Left forelimb (tissue), 1 donor: ENCODE measurements around the gene NFIX.

ENCODE experiments used
- DNase-seq: peaks from one replicate; pipeline ENCODE4 v3.0.0-alpha.2; 2018; ENCODE audit warnings: low spot score

The NFIX gene

GRCh38 chr19:12990431-12990830, 4.8 kb upstream of the NFIX start:
- DNase-seq, result no peak

GRCh38 chr19:12990853-12991252, 4.4 kb upstream of the NFIX start:
- no peak for DNase-seq

GRCh38 chr19:12991296-12991695, 4.0 kb upstream of the NFIX start:
- no peak for DNase-seq

GRCh38 chr19:12992729-12993128, 2.5 kb upstream of the NFIX start:
- DNase-seq, result no peak

- DNase-seq, result no peak
Measured at GRCh38 chr19:12993562-12993961, 1.7 kb upstream of the NFIX start.

GRCh38 chr19:12995596-12996405, 526 bp downstream of the NFIX start:
- DNase-seq, result no peak

GRCh38 chr19:12996406-12997094, 1.3 kb downstream of the NFIX start:
- DNase-seq, result no peak

GRCh38 chr19:12997179-12997966, 2.1 kb downstream of the NFIX start:
- DNase-seq, result no peak

GRCh38 chr19:12997967-12998940, 3.0 kb downstream of the NFIX start:
- no peak for DNase-seq

GRCh38 chr19:13001166-13001501, 5.9 kb downstream of the NFIX start:
- no peak for DNase-seq

- DNase-seq, result no peak
Measured at GRCh38 chr19:13001502-13002165, 6.4 kb downstream of the NFIX start.

- DNase-seq, result peak; percentile 90
Measured at GRCh38 chr19:13002166-13002898, 7.1 kb downstream of the NFIX start.

GRCh38 chr19:13003081-13003480, 7.8 kb downstream of the NFIX start:
- DNase-seq, result no peak

GRCh38 chr19:13004273-13004672, 9.0 kb downstream of the NFIX start:
- DNase-seq, result no peak

- no peak for DNase-seq
Measured at GRCh38 chr19:13005253-13005652, 10.0 kb downstream of the NFIX start.

GRCh38 chr19:13005861-13006370, 10.6 kb downstream of the NFIX start:
- no peak for DNase-seq

GRCh38 chr19:13006431-13007281, 11.4 kb downstream of the NFIX start:
- DNase-seq, result no peak

- DNase-seq, result no peak
Measured at GRCh38 chr19:13007292-13008045, 12.2 kb downstream of the NFIX start.
